Measurements from ENCODE around the gene UACA.

DNA sequence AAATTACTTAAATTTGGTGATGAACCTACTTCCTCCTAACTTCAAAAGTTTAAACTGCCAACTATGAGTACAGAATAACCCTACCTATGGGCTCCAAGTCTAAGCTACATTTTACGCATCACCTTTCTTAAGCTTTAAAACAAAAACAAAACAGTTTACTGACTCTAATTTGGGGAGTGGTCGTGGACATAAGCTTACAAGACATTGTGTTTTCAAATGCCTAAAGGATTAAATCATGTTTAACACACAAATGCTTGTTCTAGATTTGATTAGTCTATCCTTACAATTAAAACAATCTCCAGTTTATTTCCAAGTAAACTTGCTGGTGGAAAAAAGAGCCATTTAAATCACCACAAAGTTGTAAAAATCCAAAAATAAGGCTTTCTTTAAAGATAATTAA lies 62.2 kb downstream of the UACA start:
- TF ChIP-seq, protein P1, sequence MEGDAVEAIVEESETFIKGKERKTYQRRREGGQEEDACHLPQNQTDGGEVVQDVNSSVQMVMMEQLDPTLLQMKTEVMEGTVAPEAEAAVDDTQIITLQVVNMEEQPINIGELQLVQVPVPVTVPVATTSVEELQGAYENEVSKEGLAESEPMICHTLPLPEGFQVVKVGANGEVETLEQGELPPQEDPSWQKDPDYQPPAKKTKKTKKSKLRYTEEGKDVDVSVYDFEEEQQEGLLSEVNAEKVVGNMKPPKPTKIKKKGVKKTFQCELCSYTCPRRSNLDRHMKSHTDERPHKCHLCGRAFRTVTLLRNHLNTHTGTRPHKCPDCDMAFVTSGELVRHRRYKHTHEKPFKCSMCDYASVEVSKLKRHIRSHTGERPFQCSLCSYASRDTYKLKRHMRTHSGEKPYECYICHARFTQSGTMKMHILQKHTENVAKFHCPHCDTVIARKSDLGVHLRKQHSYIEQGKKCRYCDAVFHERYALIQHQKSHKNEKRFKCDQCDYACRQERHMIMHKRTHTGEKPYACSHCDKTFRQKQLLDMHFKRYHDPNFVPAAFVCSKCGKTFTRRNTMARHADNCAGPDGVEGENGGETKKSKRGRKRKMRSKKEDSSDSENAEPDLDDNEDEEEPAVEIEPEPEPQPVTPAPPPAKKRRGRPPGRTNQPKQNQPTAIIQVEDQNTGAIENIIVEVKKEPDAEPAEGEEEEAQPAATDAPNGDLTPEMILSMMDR (IDR thresholded peaks at IDR 0.05; ENCODE audit: poor library complexity): no peak
- TF ChIP-seq EZH2 (IDR thresholded peaks at IDR 0.05; ENCODE audit: borderline replicate concordance) (no peak), EZH2phosphoT487 (IDR thresholded peaks at IDR 0.05; ENCODE audit: low read depth, severe bottlenecking, unreplicated experiment) (no peak)

Measured in hepatocyte (in vitro differentiated cells).